Loucy (cell line): Measurements from ENCODE around the gene F7.

Experiments
- H2AFZ ChIP-seq: fragments of 200-600 bp; sonication (generic); 2 replicates; pipeline ENCODE4 v1.6.0; 2016; ENCODE audit warnings: antibody characterized with exemption, mild to moderate bottlenecking, low read length, moderate library complexity
- H3F3A ChIP-seq: fragments of 200-600 bp; 2 replicates; pipeline ENCODE4 v1.6.0; 2016; ENCODE audit warnings: antibody characterized with exemption, low read depth, mild to moderate bottlenecking
- H3K27me3 ChIP-seq: fragments of 200-600 bp; sonication (generic); 2 replicates; pipeline ENCODE4 v1.6.1; 2014; ENCODE audit warnings: low read length, mild to moderate bottlenecking; ENCODE audit not compliant: insufficient read depth, poor library complexity, severe bottlenecking
- H3K36me3 ChIP-seq: fragments of 200-600 bp; sonication (generic); 2 replicates; pipeline ENCODE4 v1.6.1; 2016; ENCODE audit warnings: low read length; ENCODE audit not compliant: insufficient read depth
- H3K4me1 ChIP-seq: fragments of 200-600 bp; sonication (generic); 2 replicates; pipeline ENCODE4 v1.5.1; 2014; ENCODE audit warnings: low read length, mild to moderate bottlenecking; ENCODE audit not compliant: insufficient read depth, poor library complexity, severe bottlenecking
- H3K4me2 ChIP-seq: fragments of 200-600 bp; sonication (generic); 2 replicates; pipeline ENCODE4 v1.6.0; 2014; ENCODE audit warnings: antibody characterized with exemption, low read length, low read depth, mild to moderate bottlenecking; ENCODE audit not compliant: poor library complexity, severe bottlenecking
- H3K4me3 ChIP-seq: fragments of 200-600 bp; sonication (generic); 2 replicates; pipeline ENCODE4 v1.5.1; 2014; ENCODE audit warnings: low read length, mild to moderate bottlenecking, mixed read lengths; ENCODE audit not compliant: poor library complexity, severe bottlenecking
- H3K79me2 ChIP-seq: fragments of 200-600 bp; sonication (generic); 2 replicates; pipeline ENCODE4 v1.6.1; 2014; ENCODE audit warnings: low read length; ENCODE audit not compliant: insufficient read depth
- H3K9ac ChIP-seq: fragments of 200-600 bp; sonication (generic); 2 replicates; pipeline ENCODE4 v1.6.0; 2014; ENCODE audit warnings: mild to moderate bottlenecking, low read depth, low read length, moderate library complexity; ENCODE audit not compliant: poor library complexity, severe bottlenecking
- H3K9me2 ChIP-seq: fragments of 200-600 bp; sonication (generic); replicated peaks from 2 replicates; pipeline ENCODE4 v1.6.1; 2016; ENCODE audit warnings: low read depth, low read length, mixed read lengths
- H3K9me3 ChIP-seq: fragments of 200-600 bp; sonication (generic); 2 replicates; pipeline ENCODE4 v1.6.1; 2014; ENCODE audit warnings: mild to moderate bottlenecking, antibody characterized with exemption, low read length, low read depth; ENCODE audit not compliant: insufficient read depth
- H4K20me1 ChIP-seq: fragments of 200-600 bp; sonication (generic); 2 replicates; pipeline ENCODE4 v1.6.0; 2014; ENCODE audit warnings: antibody characterized with exemption, low read length, mild to moderate bottlenecking; ENCODE audit not compliant: insufficient read depth, poor library complexity, severe bottlenecking
- EZH2phosphoT487 ChIP-seq: fragments of 200-600 bp; IDR thresholded peaks from 2 replicates; pipeline ENCODE4 v1.6.1; 2018; ENCODE audit warnings: antibody characterized with exemption, mild to moderate bottlenecking, moderate library complexity, borderline replicate concordance
- TF ChIP-seq, protein P1 (sequence below): fragments of 200-600 bp; sonication (generic); conservative IDR thresholded peaks from 2 replicates; pipeline ENCODE4 v1.5.1; 2014; ENCODE audit warnings: mild to moderate bottlenecking, antibody characterized with exemption, low read length

The F7 gene

DNA sequence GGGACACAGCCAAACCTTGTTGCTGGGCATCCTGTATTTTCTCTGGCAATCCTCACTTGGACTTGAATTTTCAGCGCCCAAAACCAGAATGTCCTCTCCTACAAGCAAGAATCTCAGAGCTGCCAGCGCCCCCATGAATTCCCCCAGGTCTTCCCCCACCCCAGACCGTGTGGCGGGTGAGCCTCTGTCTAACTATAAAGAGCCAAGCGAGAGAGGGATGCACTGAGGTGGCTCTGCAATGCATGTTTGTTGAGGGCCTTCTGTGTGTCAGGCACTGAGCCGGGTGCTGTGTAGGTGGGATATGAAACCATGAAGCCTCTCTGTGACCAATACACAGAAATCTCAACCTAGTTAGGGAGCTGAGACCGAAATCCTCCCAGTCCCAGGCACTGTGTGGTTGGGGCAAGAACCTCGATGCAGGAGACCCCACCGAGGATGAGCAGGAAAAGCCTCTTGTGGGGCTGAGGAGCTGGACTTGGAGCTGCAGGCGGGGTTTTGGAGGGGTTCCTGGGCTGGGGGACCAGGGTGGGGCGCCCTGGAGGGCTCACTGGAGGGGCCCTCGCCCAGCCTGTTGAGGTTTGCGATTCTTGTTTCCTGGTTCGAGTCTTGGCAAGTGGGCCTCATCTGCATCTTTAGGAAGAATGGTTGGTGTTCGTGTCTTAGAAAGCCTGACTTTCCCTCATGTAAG, 40.5 kb downstream of the F7 start:
- Histone ChIP-seq H2AFZ (no peak overlapping the region), H3K9ac (no peak overlapping the region), H3K36me3 (no peaks in the 10 kb centered on the region), H3K79me2 (no peaks in the 10 kb centered on the region), H3K9me3 (no peaks in the 10 kb centered on the region), H3K4me2 (no peak overlapping the region), H3K27me3 (no peaks in the 10 kb centered on the region), H3K9me2 (no peaks in the 10 kb centered on the region), H3F3A (no peaks in the 10 kb centered on the region), H3K4me3 (no peak overlapping the region), H4K20me1 (no peaks in the 10 kb centered on the region), H3K4me1 (no peaks in the 10 kb centered on the region)
- TF ChIP-seq, protein P1, sequence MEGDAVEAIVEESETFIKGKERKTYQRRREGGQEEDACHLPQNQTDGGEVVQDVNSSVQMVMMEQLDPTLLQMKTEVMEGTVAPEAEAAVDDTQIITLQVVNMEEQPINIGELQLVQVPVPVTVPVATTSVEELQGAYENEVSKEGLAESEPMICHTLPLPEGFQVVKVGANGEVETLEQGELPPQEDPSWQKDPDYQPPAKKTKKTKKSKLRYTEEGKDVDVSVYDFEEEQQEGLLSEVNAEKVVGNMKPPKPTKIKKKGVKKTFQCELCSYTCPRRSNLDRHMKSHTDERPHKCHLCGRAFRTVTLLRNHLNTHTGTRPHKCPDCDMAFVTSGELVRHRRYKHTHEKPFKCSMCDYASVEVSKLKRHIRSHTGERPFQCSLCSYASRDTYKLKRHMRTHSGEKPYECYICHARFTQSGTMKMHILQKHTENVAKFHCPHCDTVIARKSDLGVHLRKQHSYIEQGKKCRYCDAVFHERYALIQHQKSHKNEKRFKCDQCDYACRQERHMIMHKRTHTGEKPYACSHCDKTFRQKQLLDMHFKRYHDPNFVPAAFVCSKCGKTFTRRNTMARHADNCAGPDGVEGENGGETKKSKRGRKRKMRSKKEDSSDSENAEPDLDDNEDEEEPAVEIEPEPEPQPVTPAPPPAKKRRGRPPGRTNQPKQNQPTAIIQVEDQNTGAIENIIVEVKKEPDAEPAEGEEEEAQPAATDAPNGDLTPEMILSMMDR, result no peak
- TF ChIP-seq EZH2phosphoT487, result no peak

DNA sequence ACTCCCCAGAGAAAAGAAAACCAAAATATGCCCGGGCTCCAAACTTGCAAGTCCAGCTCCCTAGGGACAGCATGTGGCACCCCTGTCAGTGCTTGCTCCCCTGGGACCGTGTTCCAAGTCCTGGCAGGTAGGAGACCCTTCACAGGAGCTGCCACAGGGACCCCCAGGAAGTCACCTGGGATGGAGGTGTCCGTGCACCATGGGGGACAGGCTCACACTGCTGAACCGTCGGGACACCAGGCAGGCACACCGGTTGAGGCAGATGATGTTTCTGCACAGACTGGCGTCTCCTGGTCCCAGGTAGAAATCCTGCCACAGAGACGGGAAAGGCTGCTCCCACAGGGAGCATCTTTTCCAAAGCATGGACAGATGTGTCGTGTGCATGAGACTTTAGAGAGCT, 41.2 kb downstream of the F7 start:
- TF ChIP-seq, protein P1, result no peak
- no peak for TF ChIP-seq EZH2phosphoT487
- no peaks in the 10 kb centered on the region for H4K20me1 ChIP-seq
- H3K9me2 ChIP-seq, result no peaks in the 10 kb centered on the region
- no peaks in the 10 kb centered on the region for H3K79me2 ChIP-seq
- H3F3A ChIP-seq, result no peaks in the 10 kb centered on the region
- no peak overlapping the region for H2AFZ ChIP-seq
- no peaks in the 10 kb centered on the region for H3K4me1 ChIP-seq
- no peaks in the 10 kb centered on the region for H3K27me3 ChIP-seq
- H3K4me2 ChIP-seq, result no peak overlapping the region
- no peaks in the 10 kb centered on the region for H3K36me3 ChIP-seq
- H3K9me3 ChIP-seq, result no peaks in the 10 kb centered on the region
- H3K9ac ChIP-seq, result no peak overlapping the region
- H3K4me3 ChIP-seq, result no peak overlapping the region

DNA sequence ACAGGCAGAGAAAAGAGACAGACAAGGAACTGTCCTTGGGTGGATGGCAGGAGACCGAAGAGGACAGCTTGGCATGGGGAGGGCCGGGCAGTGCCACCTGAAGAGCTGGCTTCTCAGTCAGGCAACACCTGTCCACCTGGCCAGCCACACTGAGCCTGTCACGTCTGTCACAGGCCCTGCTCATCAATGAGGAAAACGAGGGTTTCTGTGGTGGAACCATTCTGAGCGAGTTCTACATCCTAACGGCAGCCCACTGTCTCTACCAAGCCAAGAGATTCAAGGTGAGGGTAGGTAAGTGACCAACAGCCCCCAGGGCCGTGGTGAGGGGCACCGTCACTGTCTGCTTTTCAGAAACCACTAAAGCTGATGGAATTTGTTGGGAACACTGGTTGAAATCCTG, 41.6 kb downstream of the F7 start:
- TF ChIP-seq, protein P1, result no peak
- no peak for TF ChIP-seq EZH2phosphoT487
- no peaks in the 10 kb centered on the region for H3K4me1 ChIP-seq
- H3K9me3 ChIP-seq, result no peaks in the 10 kb centered on the region
- H3K9me2 ChIP-seq, result no peaks in the 10 kb centered on the region
- H3F3A ChIP-seq, result no peaks in the 10 kb centered on the region
- H4K20me1 ChIP-seq, result no peaks in the 10 kb centered on the region
- H3K9ac ChIP-seq, result no peak overlapping the region
- H3K4me3 ChIP-seq, result no peak overlapping the region
- no peak overlapping the region for H3K4me2 ChIP-seq
- no peaks in the 10 kb centered on the region for H3K36me3 ChIP-seq
- no peaks in the 10 kb centered on the region for H3K27me3 ChIP-seq
- no peaks in the 10 kb centered on the region for H3K79me2 ChIP-seq
- no peak overlapping the region for H2AFZ ChIP-seq
